BJ (cell line): ENCODE data around the gene SRMS. TPM values are rescaled to one million over a fixed set of nuclear protein-coding genes. Genes with fewer than 3 reads are reported as not detected.

Source experiments
- CTCF ChIA-PET: fragments of 350-600 bp; formaldehyde crosslinking; extraction: SDS; loops from one replicate; lab custom pipeline; 2021; ENCODE audit warnings: antibody characterized with exemption, inconsistent platforms; lab: Yijun Ruan, JAX
- POLR2A ChIA-PET: fragments of 300-600 bp; sonication (Branson Sonifier 250); formaldehyde crosslinking; extraction: SDS; loops from one replicate; lab custom pipeline; 2021; ENCODE audit warnings: antibody characterized with exemption; lab: Charles Lee
- DNase-seq: peaks from one replicate; pipeline ENCODE4 v3.0.0-alpha.2; 2011; ENCODE audit warnings: low read depth
- H3K27me3 ChIP-seq: 2 replicates; pipeline ENCODE4 v1.6.0; 2011; ENCODE audit warnings: low read length; ENCODE audit not compliant: control insufficient read depth, insufficient read depth
- H3K36me3 ChIP-seq: 2 replicates; pipeline ENCODE4 v1.5.1; 2011; ENCODE audit warnings: low read length; ENCODE audit not compliant: control insufficient read depth, insufficient read depth
- H3K4me3 ChIP-seq: 2 replicates; pipeline ENCODE4 v1.5.1; 2011; ENCODE audit warnings: low read depth, mild to moderate bottlenecking, control low read depth, low read length
- CTCF ChIP-seq: IDR thresholded peaks from 2 replicates; pipeline ENCODE4 v1.5.1; 2011; ENCODE audit warnings: low read depth, mild to moderate bottlenecking, control low read depth, inconsistent platforms, low read length, moderate library complexity; ENCODE audit not compliant: insufficient read depth
- polyA plus RNA-seq: library from polyadenylated mRNA; depleted of rRNA; stranded (reverse); fragments of >200 nt; gene quantifications from 2 replicates; pipeline ENCODE4 v1.2.3, GENCODE V29; 2011; rRNA removed

SRMS gene
- polyA plus RNA-seq, 1 experiment: not detected

- no peaks in the 10 kb centered on the region; the same call in 1 of the 2 replicates for H3K36me3 ChIP-seq
- peaks cover 1% of the 10 kb centered on the region; the same call in 1 of the 2 replicates for H3K27me3 ChIP-seq
- H3K4me3 ChIP-seq: no peak overlapping the region
- ChIA-PET POLR2A (no interaction called here), CTCF (no interaction called here)
- no peak for DNase-seq
- no peak for TF ChIP-seq CTCF
These were observed 54.6 kb downstream of the SRMS start for GRCh38 chr20:63492982-63493381.

DNA sequence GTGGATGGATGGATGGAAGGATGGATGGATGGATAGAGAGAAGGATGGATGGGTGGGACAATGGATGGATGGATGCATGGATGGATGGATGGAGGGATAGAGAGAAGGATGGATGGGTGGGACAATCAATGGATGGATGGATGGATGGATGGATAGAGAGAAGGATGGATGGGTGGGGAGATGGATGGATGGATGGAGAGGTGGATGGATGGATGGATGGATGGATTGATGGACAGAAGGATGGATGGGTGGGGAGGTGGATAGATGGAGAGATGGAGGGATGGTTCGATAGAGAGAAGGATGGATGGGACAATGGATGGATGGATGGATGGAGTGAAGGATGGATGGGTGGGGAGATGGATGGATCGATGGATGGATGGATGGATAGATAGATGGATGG, 55.0 kb downstream of the SRMS start:
- Histone ChIP-seq H3K4me3 (no peak overlapping the region), H3K36me3 (no peaks in the 10 kb centered on the region; the same call in 1 of the 2 replicates), H3K27me3 (peaks cover 1% of the 10 kb centered on the region; the same call in 1 of the 2 replicates)
- ChIA-PET CTCF (no interaction called here), POLR2A (no interaction called here)
- TF ChIP-seq CTCF: no peak
- DNase-seq: no peak

GRCh38 chr20:63491635-63492230, 55.8 kb downstream of the SRMS start:
- Histone ChIP-seq H3K27me3 (peaks cover 1% of the 10 kb centered on the region; the same call in 1 of the 2 replicates), H3K36me3 (no peaks in the 10 kb centered on the region; the same call in 1 of the 2 replicates), H3K4me3 (no peak overlapping the region)
- ChIA-PET POLR2A (no interaction called here), CTCF (no interaction called here)
- DNase-seq: no peak
- no peak for TF ChIP-seq CTCF

GRCh38 chr20:63491078-63491477, 56.5 kb downstream of the SRMS start:
- TF ChIP-seq CTCF: no peak
- no peak for DNase-seq
- CTCF ChIA-PET: no interaction called here

More at GRCh38 chr20:63491078-63491477, 56.5 kb downstream of the SRMS start:
- H3K36me3 ChIP-seq: no peaks in the 10 kb centered on the region; the same call in 1 of the 2 replicates
- POLR2A ChIA-PET: no interaction called here
- H3K4me3 ChIP-seq: no peak overlapping the region
- peaks cover 1% of the 10 kb centered on the region; the same call in 1 of the 2 replicates for H3K27me3 ChIP-seq

Other genes with a start within 250 kb of the SRMS start
- not detected in 2 replicates for gene CHRNA4, start 186.4 kb downstream of the SRMS start, polyA plus RNA-seq
- gene KCNQ2, start 75.1 kb downstream of the SRMS start, polyA plus RNA-seq: not detected in 2 replicates
- 8.3 and 9.4 TPM in 2 replicates for gene EEF1A2, start 48.7 kb downstream of the SRMS start, polyA plus RNA-seq
- 16.5 and 26.9 TPM in 2 replicates for gene PPDPF, start 27.0 kb downstream of the SRMS start, polyA plus RNA-seq
- gene PTK6, start 10.4 kb downstream of the SRMS start, polyA plus RNA-seq: 0.05 and 0.07 TPM in 2 replicates
- 0.26 and 0.76 TPM in 2 replicates for gene FNDC11, start 6.4 kb upstream of the SRMS start, polyA plus RNA-seq
- 4.3 and 7.9 TPM in 2 replicates for gene HELZ2, start 26.5 kb upstream of the SRMS start, polyA plus RNA-seq
- 5.2 and 7.4 TPM in 2 replicates for gene GMEB2, start 79.4 kb upstream of the SRMS start, polyA plus RNA-seq
- 9.7 and 12.7 TPM in 2 replicates for gene STMN3, start 105.7 kb upstream of the SRMS start, polyA plus RNA-seq
- 13.6 and 18.3 TPM in 2 replicates for gene RTEL1, start 110.6 kb upstream of the SRMS start, polyA plus RNA-seq
- 2.1 and 3.2 TPM in 2 replicates for gene TNFRSF6B, start 148.9 kb upstream of the SRMS start, polyA plus RNA-seq
- 29.3 and 41.9 TPM in 2 replicates for gene ARFRP1, start 160.2 kb upstream of the SRMS start, polyA plus RNA-seq
- gene ZGPAT, start 160.3 kb upstream of the SRMS start, polyA plus RNA-seq: 9.4 and 15.9 TPM in 2 replicates
- gene LIME1, start 188.9 kb upstream of the SRMS start, polyA plus RNA-seq: 1.7 and 2.5 TPM in 2 replicates
- gene SLC2A4RG, start 192.0 kb upstream of the SRMS start, polyA plus RNA-seq: 36.6 and 52.0 TPM in 2 replicates